Measurements from ENCODE around the gene CEACAM7.

DNA sequence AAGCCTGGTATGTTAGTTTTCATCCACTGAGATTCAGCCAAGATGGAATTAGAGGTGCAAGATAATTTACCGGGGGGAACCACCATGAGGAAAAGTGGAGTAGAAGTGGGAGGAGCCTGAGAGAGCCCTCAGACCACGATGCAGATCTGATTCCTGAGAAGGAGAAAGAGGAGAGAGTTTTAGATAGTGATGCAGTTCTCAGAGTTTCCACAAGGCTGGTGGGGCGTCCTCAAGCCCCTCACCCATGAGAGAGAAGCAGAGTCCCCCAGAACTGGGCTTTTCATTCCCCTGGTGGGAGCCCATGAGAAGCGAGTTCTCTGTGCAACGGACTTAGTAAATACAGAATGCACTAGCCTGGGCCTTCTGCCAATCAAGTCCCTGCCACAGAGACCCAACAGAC, 38.4 kb upstream of the CEACAM7 start:
- TF ChIP-seq EZH2 (IDR thresholded peaks at IDR 0.05; ENCODE audit: insufficient read depth, poor library complexity, severe bottlenecking) (no peak), EZH2phosphoT487 (IDR thresholded peaks at IDR 0.05; ENCODE audit: insufficient read depth, low read depth) (no peak)

Measured in GM23248 (cell line).